Activated T-helper 1 cell treated with Interleukin-2 at 50 U/mL for 16 hours (primary cell): ENCODE data around the gene MYT1.

ENCODE experiments used
- DNase-seq: peaks from one replicate; pipeline ENCODE4 v3.0.0-alpha.2; 2020; ENCODE audit warnings: low read depth

MYT1 gene

DNA sequence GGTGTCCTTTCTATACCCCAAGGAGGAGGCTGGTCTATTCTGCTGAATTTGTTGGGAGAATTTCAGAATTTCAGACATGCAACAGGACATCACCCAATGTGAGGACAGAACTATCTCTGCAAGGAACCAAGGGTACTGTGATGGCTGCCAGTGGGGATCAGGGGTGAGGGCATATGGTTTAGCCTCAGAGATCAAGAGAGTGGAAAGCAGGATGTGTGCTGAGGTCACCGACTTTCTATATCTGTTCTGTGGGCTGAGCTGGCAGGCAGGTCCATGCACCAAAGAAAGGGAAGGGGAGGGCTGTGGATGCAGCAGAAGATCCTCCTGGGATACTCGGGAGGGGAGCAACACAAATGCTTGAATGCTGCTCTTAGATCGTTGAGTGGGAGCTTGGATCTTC lies 28.8 kb downstream of the MYT1 start:
- DNase-seq: no peak

DNA sequence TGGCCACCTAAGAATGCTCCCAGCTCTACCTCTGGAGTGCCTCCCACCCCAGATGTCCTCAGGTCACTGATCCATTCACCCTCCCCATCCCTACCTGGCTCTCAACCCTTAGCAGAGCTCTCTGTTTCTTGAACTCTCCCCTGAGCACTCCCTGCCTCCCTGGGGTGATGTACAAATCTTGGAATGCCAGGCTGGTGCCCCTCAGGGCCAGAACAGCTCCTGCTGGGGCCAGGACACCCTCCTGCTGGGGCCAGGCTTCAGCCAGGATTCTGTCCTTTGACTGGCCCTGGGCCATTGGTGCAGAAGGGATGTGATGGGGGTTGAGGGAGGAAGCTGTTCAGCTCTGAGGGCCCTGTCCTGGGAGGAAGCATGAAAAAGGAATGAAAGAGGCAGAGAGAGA lies 30.0 kb downstream of the MYT1 start:
- no peak for DNase-seq

DNA sequence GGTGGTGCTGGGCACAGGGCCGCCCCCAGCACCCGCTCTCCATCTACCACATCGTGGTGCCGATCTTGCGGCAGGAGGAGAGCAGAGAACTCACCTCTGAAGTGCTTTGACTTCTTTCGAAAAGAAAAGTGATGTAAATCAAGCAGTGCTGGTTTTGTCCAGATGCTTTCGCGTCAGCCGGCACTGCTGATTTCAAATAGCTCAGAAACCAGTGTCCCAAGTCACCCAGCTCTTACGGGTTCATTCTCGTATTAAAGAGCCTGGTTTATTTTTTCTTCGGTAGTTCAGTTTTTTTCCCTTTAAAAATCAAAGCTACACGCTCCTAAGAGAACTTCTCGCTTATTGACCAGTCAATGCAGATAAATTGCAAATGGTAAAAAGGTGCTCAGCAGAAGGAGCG lies 32.1 kb downstream of the MYT1 start:
- no peak for DNase-seq

DNA sequence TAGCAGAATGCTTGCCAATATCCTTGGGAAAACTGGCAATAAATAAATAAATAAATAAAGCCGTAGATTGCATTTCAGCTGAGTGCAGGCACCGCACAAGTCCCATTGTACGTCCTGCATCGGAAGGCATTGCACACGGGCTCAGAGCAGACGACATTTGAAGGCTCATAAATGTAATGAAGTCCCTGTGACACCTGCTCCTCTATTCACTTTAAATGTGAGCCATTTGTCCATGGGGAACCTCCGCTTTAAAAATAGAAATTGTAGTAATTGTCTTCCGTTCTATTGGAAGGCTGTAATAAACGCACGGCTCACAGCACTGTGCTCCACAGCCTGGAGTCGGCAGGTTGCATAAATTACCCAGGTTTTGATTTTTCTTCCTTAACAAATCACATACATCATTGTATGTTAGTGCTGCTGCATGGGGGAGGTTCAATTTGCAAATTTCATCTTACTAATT lies 32.6 kb downstream of the MYT1 start:
- DNase-seq: no peak

DNA sequence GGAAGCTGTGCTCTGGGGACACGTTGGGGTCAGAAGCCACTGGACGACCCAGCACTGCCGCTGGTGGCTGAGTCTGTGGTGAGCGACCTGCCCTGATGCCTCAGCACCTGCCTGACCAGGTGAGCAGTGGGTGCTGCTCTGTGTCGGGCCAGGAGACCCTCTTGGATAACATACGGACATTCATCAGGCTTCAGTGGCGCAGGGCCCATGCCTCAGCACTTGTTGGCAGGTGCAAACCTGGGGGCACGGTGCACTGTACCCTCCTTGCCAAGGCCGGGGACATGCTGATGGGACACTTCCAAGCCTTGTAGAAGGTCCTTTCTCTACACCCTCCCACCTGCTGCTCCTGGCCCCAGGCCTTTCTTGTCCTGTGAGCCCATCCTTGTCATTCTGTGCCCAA lies 34.1 kb downstream of the MYT1 start:
- DNase-seq: no peak

DNA sequence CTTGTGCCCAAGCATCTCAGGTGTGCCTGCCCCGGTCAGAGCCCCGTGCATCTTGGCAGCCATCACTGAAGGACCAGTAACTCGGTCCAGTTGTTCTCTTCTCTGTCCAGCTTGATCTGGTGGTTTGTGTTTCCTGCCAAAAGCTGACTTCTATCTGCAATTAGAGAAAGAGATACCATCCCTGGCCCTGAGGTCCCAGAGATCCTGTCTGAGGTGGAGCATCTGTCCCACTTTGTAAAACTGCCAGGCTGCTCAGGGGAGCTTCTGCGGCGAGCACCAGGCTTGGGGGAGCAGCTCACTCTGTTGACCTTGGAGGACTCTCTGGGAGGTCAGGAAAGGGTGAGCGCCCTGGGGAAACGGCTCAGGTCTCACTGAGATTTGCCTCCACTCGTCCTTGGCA lies 35.1 kb downstream of the MYT1 start:
- no peak for DNase-seq

DNA sequence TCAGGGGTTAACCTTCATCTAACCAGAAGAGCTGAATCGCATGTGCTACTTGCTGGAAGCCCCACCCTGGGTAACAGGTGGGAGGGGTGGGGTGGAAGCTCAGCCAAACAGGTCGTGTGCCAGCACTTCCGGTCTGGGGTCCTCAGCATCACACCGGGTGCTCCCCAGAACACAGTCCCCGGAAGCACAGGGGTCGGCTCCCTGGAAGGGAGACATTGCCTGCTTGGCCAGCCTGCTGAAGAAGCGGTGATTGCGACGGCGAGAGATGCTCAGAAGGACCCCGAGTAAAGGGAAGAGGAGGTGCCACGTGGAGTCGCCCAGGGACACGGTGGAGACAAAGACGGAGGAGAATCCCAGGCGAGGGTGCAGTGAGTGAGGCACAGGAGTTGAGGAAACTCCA lies 36.5 kb downstream of the MYT1 start:
- DNase-seq: no peak

DNA sequence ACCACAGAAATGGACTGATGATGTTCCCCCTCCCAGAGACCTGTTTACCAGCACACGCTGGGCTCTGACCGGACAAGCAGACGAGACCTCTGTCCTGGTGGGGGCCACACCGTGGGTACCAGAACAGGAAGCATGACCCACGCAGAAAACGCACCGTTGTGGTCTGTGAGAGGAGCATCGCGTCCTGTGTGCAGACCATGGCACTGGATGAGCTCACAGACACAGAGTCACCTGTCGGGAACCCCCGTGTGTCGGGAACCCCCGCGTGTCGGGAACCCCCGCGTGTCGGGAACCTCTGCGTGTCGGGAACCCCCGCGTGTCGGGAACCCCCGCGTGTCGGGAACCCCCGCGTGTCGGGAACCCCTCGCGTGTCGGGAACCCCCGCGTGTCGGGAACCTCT lies 37.4 kb downstream of the MYT1 start:
- no peak for DNase-seq

DNA sequence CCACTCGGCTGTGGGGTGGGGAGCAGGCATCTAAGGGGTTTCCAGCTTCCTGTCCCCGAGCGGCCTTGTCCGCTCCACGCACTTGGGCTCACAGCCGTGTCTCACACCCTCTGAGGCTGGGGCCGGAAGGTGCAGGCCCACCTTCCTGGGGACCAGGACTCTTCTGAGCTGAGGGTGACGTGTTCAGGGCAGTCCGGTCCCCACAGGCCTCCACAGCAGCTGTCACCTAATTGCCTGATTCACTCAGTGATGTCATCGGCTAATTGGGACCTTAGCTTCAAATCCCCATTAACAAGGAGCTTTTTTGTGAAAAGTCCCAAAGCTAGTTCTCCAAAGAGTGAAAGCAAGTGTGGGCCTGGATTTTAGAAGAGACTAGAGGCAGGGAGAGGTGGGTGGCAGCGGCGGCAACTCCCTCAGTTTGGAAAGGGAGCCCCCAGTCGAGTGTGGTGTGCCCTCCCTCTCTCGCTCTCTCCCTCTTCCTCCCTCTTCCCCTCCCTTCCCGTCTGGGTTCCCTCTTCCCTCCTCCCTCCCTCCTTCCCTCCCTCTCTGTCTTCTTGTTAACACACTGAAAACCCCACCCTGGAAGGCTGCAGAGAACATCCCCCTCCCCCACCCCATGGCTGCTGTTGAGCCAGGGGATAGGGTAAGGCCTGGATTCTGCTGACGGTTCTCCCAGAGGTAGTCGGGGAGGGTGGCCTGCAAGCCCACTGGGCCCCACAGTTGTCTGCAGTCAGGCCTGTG lies 39.0 kb downstream of the MYT1 start:
- no peak for DNase-seq

DNA sequence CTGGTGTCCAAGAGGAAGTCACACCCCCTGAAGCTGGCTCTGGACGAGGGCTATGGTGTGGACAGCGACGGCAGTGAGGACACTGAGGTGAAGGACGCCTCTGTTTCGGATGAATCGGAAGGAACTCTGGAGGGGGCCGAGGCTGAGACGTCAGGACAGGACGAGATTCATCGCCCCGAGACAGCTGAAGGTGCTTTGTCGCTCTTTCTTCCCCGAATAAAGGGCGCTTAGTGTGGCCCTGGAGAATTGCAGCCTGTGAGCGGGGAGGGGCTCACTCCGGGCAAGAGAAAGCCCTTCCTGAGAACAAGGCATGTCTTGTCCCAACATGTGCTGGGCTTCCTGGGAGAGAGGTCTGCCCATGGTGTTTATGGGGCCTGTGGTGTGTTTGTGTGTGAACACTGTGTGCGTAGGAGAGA lies 41.4 kb downstream of the MYT1 start:
- no peak for DNase-seq

DNA sequence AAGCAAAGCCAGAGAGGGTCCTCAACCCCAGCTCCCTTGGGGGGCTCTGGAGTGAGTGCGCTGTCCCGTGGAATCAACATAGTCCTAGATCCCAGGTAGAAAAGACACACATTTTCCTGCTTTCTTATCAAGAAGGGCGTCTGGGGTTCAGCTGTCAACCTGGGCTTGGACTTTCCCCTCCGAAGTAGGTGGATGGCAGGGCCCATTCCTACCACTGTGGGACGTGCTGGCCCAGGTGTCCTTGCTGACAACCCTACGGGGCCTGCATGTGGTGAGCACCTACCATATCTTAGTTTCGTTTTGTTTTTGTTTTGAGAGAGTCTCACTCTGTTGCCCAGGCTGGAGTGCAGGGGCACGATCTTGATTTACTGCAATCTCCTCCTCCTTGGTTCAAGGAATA lies 42.4 kb downstream of the MYT1 start:
- no peak for DNase-seq

DNA sequence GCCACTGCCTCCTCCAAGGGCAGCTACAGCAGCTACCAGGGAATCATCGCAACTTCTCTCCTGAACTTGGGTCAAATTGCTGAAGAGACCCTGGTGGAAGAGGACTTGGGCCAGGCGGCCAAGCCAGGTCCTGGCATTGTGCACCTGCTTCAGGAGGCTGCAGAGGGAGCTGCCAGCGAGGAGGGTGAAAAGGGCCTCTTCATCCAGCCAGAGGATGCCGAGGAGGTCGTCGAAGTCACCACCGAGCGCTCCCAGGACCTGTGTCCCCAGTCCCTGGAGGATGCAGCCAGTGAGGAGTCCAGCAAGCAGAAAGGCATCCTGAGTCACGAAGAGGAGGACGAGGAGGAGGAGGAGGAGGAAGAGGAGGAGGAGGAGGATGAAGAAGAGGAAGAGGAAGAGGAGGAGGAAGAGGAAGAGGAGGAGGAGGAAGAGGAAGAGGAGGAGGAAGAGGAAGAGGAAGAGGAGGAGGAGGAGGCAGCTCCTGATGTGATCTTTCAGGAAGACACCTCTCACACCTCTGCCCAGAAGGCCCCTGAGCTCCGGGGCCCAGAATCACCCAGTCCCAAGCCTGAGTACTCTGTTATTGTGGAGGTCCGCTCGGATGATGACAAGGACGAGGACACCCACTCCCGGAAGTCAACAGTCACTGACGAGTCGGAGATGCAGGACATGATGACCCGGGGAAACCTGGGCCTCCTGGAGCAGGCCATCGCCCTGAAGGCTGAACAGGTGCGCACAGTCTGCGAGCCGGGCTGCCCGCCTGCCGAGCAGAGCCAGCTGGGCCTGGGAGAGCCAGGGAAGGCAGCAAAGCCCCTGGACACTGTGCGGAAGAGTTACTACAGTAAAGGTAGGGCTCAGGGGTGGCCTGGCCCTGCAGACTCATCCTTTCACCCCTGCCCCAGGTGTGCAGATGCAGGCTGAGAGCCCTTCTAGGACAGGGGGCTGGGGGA lies 43.7 kb downstream of the MYT1 start:
- no peak for DNase-seq

DNA sequence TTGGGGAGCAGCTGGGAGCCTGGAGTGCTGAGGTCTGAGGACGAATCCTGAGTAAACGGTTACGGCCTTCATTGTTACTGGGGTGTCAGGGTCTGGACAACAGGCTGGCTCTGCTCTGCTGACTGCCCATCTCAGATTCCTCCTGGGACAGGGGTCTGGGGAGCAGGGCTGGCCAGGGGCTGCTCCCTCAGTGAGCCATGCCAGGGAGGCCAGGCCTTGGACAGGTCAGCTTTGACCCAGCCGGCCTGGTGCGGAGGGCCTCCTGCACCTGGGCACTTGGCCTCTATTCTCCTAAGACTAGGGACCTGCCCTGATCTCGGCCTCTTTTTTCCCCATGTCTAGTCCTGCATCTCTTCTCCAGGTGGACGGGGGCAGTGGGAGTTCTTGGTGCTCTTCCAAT lies 44.9 kb downstream of the MYT1 start:
- no peak for DNase-seq

DNA sequence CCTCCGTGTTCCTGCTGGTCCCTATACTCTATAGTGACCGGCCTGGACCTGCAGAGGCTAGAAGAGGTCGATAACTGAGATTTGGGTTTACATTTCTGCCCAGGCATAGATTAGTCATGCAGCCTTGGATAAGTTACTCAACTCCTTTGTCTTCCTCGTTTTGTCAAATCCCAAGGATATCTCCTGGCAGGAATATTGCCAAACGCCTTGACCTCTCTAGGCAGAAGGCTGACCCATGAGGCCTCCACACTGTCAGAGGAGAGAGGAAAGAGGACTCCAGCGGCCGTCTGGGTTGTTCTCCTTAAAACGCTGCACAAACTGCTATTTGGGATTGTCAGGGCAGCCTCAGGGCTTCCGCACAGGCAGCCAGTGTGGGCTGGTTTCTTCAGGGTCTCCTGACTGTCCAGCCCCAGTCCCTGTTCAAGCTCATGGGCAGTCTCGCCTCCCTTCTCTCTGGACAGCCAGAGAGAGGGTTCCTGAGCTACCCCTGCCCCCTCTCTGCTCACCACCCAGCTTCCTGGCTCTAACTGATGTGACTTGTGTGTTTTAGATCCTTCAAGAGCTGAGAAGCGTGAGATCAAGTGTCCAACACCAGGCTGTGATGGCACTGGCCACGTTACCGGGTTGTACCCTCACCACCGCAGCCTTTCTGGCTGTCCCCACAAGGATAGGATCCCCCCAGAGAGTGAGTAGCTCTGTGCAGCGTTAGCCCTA lies 46.6 kb downstream of the MYT1 start:
- DNase-seq: no peak

DNA sequence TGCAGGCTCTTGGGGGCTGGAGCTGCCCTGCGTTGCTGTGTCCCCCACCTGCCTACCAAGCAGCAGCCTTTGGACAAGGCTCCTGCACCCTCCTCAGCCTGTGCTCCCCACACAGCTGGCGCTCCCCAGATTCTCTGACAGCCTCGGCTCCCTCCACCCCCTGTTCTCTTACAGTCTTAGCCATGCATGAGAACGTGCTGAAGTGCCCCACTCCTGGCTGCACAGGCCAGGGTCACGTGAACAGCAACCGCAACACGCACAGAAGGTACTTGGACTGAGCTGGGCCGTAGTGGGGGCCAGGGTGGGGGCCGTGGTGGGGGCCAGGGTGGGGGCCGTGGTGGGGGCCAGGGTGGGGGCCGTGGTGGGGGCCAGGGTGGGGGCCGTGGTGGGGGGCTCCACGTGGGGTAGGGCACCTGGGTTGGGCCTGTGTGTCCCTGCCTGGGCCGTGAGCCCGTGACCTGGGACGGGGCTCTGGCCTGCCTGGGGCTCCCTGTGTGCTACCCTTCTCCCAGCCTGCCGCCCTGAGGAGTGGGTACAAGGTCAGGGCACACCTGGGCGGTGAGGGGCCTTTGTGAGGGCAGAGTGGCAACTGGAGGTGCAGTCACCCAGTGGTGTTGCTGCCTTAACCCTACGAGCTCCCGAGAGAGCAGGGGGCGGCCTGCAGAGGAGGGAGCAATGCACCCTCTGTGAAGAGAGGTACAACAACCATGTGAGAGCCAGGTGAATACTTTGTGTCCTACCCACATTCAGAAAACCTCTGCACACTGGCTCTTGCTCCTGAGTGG lies 47.8 kb downstream of the MYT1 start:
- DNase-seq: no peak

DNA sequence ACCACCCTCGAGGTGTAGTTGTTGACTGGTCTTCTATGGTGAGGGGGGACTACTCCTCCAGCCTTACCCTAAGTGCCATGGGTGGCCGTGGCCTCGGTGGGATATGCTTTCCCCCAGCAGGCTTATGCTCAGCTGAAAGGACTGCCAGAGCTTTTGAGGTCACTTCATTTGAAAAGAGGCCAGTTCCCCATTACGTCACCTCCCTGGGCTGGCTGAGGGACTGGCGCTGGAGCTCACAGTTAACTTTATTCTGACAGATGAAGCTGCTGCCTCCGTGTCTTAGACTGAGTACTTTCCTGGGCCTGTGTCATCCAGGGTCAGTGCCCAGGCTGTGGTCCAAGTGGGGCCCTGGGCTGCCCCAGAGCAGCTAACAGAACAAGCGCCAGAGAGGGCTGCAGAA lies 48.5 kb downstream of the MYT1 start:
- no peak for DNase-seq

DNA sequence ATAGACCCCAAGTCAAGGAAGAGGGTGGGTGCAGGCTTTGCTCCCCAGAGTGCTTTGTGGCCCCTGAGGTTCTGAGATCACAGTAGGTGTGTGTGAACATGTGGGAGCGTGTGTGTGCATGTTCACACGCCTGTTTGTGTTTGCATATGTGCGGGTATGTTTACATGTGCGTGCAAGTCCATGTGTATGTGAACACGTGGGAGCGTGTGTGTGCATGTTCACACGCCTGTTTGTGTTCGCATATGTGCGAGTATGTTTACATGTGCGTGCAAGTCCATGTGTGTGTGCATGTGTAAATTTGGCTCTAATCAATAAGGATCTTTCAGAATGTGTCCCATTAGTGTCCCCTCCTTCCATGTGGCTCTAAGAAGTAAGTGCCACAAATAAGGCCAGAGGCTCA lies 49.9 kb downstream of the MYT1 start:
- no peak for DNase-seq

DNA sequence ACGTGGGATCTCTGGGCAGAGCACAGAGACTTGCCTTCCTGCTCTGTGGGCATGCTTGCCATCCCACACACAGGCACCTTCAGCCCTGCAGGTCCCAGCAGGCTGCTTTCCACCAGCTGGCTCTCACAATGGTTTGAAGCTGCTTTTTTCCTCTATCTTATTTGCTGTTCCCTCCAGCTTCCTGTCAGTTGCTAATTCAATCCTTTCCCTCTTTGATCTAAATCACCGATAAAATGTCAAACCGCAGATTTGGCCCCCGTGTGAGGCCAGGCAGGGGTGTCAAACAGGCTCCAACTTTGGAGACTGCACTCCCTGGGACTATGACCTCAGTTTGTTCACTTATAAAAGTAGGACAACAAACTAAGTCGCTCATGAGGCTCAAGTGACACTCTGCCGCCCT lies 50.7 kb downstream of the MYT1 start:
- no peak for DNase-seq

DNA sequence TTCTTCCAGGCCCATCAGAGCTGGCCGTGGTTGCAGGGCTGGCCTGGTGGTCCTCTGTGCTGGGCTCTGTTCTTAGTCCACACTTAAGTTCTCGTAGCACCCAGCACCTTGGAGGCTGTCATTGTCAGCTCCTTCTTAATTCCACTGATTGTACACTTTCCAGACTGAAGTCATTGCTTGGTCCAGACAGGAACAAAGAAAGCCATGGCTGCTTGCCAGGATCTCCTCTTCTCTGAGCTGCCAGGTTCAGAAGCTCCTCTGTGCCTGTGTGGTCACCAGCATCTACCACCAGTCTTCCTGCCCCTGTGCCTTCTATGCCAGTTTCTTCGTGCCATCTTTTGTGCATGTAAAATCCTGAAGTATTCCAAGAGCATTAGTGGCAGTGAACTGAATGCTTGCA lies 51.8 kb downstream of the MYT1 start:
- DNase-seq: no peak

DNA sequence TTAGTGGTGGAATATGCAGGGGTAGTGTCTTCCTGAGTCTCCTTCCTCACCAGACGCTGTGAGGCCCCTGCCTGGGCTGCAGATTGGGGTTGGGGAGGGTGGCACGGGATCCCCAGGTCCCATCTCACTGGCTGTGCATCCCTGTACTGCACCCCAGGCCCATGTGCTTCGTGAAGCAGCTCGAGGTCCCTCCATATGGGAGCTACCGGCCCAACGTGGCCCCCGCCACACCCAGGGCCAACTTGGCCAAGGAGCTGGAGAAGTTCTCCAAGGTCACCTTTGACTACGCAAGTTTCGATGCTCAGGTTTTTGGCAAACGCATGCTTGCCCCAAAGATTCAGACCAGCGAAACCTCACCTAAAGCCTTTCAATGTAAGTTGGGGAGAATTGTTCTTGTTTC lies 52.7 kb downstream of the MYT1 start:
- no peak for DNase-seq

DNA sequence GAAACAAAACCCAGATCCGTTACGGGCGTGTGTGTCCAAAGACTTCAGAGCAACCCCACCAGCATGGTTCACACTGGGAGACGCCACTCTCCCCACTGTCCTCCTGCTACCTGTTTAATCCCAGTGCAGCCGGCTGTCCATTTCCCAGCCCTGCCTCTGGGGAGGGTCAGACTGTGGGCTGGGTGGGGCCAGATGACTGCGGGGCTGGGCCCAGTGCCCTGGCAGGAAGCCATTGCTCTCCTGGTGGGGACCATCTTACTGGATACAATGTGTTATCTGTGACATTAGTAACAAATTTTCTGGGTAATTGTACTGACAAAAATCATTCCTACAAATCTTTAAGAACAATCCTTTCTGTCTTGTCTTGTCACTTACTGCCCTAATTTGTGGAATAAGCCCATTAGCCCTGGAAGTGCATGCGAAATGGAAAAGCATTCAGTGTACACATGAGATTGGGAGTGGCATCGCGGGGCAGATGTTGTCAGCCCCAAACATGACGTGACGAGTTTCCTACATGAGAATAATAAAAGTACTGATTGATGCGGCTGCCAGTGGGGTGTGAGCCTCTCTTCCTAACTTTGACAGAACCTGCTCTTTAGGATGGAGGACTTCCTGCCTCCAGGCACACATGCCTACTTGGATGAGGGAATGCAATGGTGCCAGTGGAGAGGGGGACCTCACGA lies 53.4 kb downstream of the MYT1 start:
- no peak for DNase-seq
